Upper lobe of right lung (tissue), 1 donor: Measurements from ENCODE around the gene CNPY4. TPM values are rescaled to one million over a fixed set of nuclear protein-coding genes. Genes with fewer than 3 reads are reported as not detected.
A peak's percentile ranks its signal among the peaks of the same experiment; 100 is the strongest.

Experiments
- ATAC-seq: fragments of 200-7000 bp; cut with Tn5 transposase; one replicate; pipeline ENCODE4 v1.9.1; 2020; ENCODE audit warnings: mild to moderate bottlenecking, moderate library complexity
- DNase-seq: peaks from one replicate; pipeline ENCODE4 v3.0.0-alpha.2; 2020
- H3K27ac ChIP-seq: fragments of 200-600 bp; one replicate; pipeline ENCODE4 v1.8.0; 2022
- H3K27me3 ChIP-seq: fragments of 200-600 bp; one replicate; pipeline ENCODE4 v1.8.0; 2022; ENCODE audit warnings: mild to moderate bottlenecking
- H3K36me3 ChIP-seq: fragments of 200-600 bp; one replicate; pipeline ENCODE4 v1.8.0; 2022
- H3K4me1 ChIP-seq: fragments of 200-600 bp; one replicate; pipeline ENCODE4 v1.8.0; 2022
- H3K4me3 ChIP-seq: fragments of 200-600 bp; one replicate; pipeline ENCODE4 v1.8.0; 2022; ENCODE audit warnings: mild to moderate bottlenecking
- H3K9me3 ChIP-seq: fragments of 200-600 bp; one replicate; pipeline ENCODE4 v1.8.0; 2022
- CTCF ChIP-seq: fragments of 200-600 bp; IDR thresholded peaks from one replicate; pipeline ENCODE4 v1.8.0; 2022; ENCODE audit warnings: antibody characterized with exemption
- intact Hi-C: fragments of 100-400 bp; cut with DNase I; formaldehyde crosslinking; loops from one replicate; pipeline ENCODE4 v1.11.0; 2022
- total RNA-seq: library from RNA; stranded (reverse); fragmentation: NEBNext Ultra II Directional; extraction: Animal tissue kit (Norgen Biotek cat#: 25700); gene quantifications from one replicate; pipeline ENCODE4 v1.2.1, GENCODE V29; 2021
- donor health status: DM: no; HTN: yes; CAD: no; lungs with severe emphysema.

The CNPY4 gene
- total RNA-seq, 1 donor from 2014 or later, result 9.8 TPM

GRCh38 chr7:100093925-100094486 lies 25.4 kb upstream of the CNPY4 start:
- Histone ChIP-seq H3K4me1 (peaks cover 9% of the 10 kb centered on the region), H3K9me3 (no peaks in the 10 kb centered on the region), H3K4me3 (no peak overlapping the region), H3K27ac (no peak overlapping the region), H3K27me3 (no peaks in the 10 kb centered on the region), H3K36me3 (peaks cover 90% of the 10 kb centered on the region)
- ATAC-seq (no peak), DNase-seq (no peak)
- TF ChIP-seq CTCF, result no peak
- intact Hi-C loops, result no loop called here

DNA sequence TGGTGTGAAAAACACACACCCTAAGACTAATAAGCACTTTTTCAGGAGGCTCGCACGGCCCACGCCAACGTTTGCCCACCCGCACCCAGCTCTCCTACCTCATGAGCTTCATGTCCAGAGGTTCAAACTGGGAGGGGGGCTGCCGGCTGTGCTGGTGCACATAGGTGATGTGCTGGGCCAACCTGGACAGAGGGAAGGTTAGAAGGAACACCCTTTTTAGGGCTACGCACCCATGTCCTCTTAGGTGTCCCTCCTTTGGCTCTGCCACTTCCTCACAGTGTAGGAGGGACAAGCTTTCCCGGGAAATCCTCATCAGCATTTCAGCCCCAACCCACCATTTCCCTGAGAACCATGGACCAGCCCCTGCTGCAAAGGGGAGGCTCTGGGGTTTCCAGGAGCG lies 24.1 kb upstream of the CNPY4 start:
- Histone ChIP-seq H3K4me3 (no peak overlapping the region), H3K4me1 (peaks cover 14% of the 10 kb centered on the region), H3K9me3 (no peaks in the 10 kb centered on the region), H3K27me3 (no peaks in the 10 kb centered on the region), H3K36me3 (peaks cover 91% of the 10 kb centered on the region), H3K27ac (no peak overlapping the region)
- no peak for TF ChIP-seq CTCF
- ATAC-seq (no peak), DNase-seq (no peak)
- intact Hi-C loops, result no loop called here

DNA sequence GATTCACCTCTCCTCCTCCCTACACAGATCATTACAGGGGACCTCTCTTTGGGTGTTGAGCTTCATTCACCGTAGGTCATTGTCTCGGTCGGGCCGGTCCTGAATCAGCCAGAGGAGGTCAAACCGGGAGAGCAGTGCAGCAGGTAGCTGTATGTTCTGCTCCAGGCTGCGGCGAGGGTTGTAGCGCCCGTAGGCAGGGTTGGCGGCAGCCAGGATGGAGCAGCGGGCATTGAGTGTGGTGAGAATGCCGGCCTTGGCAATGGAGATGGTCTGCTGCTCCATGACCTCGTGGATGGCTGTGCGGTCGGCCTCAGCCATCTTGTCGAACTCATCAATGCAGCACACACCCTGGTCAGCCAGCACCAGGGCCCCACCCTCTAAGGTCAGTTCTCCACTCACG lies 23.7 kb upstream of the CNPY4 start:
- peaks cover 14% of the 10 kb centered on the region for H3K4me1 ChIP-seq
- H3K4me3 ChIP-seq, result no peak overlapping the region
- H3K9me3 ChIP-seq, result no peaks in the 10 kb centered on the region
- intact Hi-C loops, result no loop called here
- peaks cover 87% of the 10 kb centered on the region for H3K36me3 ChIP-seq
- TF ChIP-seq CTCF, result no peak
- no peaks in the 10 kb centered on the region for H3K27me3 ChIP-seq
- no peak overlapping the region for H3K27ac ChIP-seq
- DNase-seq (no peak), ATAC-seq (no peak)

DNA sequence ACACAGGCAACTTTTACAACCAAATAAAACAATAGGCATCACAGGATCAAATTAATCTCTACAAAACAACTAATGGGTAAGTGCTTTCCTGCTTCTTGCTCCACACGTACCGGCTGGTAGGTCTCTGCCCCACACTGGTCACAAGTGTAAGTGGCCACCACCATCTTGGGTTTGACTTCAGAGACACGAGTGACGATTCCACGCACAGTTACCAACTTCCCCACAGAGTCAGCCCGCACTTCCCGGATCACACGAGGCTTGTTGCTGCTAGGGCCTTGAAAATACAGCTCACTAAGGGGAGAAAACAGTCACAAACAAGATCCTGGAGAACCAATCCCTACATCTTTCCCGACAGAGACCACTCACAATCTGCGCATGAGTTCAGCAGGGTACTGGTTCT lies 20.5 kb upstream of the CNPY4 start:
- H3K27me3 ChIP-seq, result no peaks in the 10 kb centered on the region
- no peak for ATAC-seq
- intact Hi-C loops, result no loop called here
- no peak overlapping the region for H3K27ac ChIP-seq
- no peaks in the 10 kb centered on the region for H3K9me3 ChIP-seq
- no peak overlapping the region for H3K4me3 ChIP-seq
- peaks cover 64% of the 10 kb centered on the region for H3K36me3 ChIP-seq
- no peak for TF ChIP-seq CTCF
- peaks cover 25% of the 10 kb centered on the region for H3K4me1 ChIP-seq
- no peak for DNase-seq

DNA sequence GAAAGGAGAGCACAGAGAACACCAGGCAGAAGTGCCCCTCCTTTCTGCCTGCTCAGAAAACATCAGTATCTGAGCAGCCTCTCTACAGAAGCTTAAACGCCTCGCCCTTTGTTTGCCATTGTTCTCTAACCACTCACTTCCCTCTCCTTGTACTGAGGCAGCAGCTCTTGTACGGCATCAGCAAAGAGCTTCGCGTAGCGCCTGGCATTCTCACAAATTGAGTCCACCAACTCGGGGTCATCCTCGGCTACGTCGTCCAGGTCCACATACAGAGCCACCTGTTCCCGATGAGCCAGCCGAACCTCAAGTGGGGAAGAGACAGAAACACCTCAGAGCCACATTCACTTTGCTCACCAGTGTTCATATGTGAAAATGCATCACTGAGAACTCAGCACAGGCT lies 20.0 kb upstream of the CNPY4 start:
- Histone ChIP-seq H3K4me1 (peaks cover 25% of the 10 kb centered on the region), H3K4me3 (peak overlapping the region; percentile 97), H3K36me3 (peaks cover 61% of the 10 kb centered on the region), H3K9me3 (no peaks in the 10 kb centered on the region), H3K27me3 (no peaks in the 10 kb centered on the region), H3K27ac (peak overlapping the region; percentile 76)
- TF ChIP-seq CTCF, result no peak
- intact Hi-C loops, result no loop called here
- ATAC-seq (no peak), DNase-seq (no peak)
